Hematopoietic multipotent progenitor cell treated with erythropoietin and hydrocortisone succinate and interleukin-3 and kit ligand, for 15 days (in vitro differentiated cells): ENCODE results near the gene PEAK1.

Source experiments
- DNase-seq: peaks from one replicate; pipeline ENCODE4 v3.0.0-alpha.2; 2015; ENCODE audit warnings: low spot score

The PEAK1 gene

GRCh38 chr15:77093436-77093835 is 326.5 kb downstream of the PEAK1 start:
- no peak for DNase-seq

DNA sequence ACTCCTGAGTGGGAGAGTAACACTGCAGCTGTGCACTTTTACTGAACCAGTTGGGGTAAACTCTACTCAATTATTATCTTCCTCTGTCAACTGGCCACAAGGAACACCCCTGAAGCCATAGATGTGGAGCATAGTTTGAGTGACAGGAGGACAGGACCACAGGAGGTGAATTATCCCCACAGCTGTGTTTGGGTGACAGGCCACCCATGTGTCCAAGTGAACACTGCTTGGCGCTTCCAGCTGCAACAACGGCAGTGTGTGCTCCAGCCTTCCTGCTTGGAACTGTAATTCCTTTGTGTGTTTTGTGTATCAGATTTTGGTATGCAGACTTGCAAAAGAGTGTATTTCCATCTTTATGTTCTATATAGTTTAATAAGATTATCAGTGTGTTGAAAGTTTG is 328.8 kb downstream of the PEAK1 start:
- DNase-seq = no peak

DNA sequence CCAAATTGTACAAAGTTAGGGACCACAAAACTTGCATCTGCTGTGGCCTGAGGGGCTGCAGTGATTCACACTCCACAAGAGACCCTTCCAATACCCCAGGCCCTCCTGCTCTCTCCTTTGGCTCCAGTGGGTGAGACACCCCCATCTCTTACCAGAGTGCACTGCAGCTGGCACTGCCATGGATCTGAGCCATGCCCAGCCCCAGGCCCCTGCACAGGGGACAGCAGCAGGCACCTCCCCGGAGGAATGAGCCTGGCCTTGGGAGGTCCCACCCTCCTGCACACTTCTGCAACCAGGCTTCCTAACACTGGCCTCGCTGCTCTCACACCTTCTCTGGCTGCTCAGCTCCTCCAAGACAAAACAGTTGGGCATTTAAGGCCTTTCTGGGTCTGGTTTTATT is 332.7 kb downstream of the PEAK1 start:
- DNase-seq = no peak

- DNase-seq = no peak
These were observed 334.6 kb downstream of the PEAK1 start for GRCh38 chr15:77085297-77085696.

- no peak for DNase-seq
These were observed 335.5 kb downstream of the PEAK1 start for GRCh38 chr15:77084436-77084835.

GRCh38 chr15:77083381-77084160 is 336.3 kb downstream of the PEAK1 start:
- DNase-seq = no peak

- no peak for DNase-seq
These were observed 337.9 kb downstream of the PEAK1 start for GRCh38 chr15:77081971-77082370.

- no peak for DNase-seq
These were observed 343.5 kb downstream of the PEAK1 start for GRCh38 chr15:77076323-77076915.

DNA sequence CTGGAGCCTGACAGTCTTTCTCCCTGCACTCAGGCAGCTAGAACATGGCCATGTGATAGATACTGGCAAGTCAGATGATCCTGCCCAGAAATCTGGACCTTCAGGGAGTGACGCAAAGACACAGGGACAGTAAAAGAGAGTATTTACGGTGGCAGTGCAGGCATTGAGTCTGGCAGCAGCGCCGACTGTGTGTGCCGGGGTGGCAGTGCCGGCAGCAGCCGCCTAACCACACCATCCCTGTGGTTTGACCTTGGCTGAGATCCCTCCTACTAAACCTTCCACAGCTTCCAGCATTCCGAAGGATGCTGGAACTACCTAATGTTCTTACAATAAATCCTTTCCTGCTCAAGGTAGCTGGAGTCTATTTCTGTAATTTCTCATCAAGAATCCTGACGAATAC is 344.4 kb downstream of the PEAK1 start:
- DNase-seq = no peak

DNA sequence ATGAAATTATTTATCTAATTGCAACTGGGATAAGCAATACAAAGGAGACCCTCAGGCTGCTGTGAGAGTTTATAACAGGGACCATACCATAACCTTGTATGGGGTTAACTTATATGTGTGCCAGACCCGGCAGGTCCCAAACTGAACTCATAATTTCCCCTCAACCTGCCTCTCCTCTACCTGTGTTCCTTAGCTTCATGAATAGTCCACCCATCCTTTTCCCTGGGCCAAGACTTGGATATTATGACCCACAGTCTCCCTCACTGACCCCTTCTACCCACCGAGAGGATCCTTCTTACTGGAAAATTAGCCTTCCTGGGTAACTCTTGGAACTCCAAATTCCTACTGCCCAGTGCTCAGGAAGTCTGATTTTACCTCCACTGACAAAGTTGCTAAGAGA is 345.6 kb downstream of the PEAK1 start:
- DNase-seq = no peak

GRCh38 chr15:77071305-77072223 is 348.3 kb downstream of the PEAK1 start:
- no peak for DNase-seq

GRCh38 chr15:77070495-77071304 is 349.2 kb downstream of the PEAK1 start, which contains the start of gene TSPAN3:
Gene TSPAN3, minus strand, starts transcription at chr15:77071109. Its CDS starts 155 bp downstream, at chr15:77070954.
- DNase-seq = peak; percentile 90

- no peak for DNase-seq
These were observed 349.8 kb downstream of the PEAK1 start for GRCh38 chr15:77070180-77070494.

DNA sequence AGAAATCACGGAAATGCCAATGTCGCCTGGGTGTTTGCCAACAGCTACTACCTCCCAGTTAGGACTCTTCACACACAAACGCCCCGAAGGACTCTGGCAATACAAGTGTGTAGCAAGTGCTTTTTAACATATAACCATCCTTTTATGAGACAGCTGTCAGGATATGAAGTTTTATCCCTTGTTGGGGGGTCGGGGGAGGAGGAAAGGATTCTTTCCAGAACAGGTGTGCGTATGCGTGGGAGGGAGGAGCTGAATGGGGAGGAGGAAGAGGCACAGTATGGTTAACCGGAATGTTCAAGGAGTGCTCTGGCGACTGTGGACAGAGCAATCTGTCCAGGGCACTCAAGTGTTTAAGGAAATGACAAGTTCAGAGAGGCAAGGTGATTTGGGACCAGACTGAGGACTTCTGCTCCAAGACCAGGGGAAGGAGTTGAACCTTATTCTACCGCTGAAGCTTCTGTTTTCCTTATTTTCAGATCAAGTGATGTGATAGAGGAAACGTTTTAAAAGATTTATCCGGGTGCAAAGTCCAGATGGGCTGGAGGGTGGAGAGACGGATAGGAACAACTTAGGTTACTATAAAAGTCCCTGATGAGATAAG is 350.3 kb downstream of the PEAK1 start:
- DNase-seq = no peak

GRCh38 chr15:77068633-77069032 is 351.3 kb downstream of the PEAK1 start:
- no peak for DNase-seq

- peak; percentile 7 for DNase-seq
These were observed 352.1 kb downstream of the PEAK1 start for GRCh38 chr15:77067691-77068367.

DNA sequence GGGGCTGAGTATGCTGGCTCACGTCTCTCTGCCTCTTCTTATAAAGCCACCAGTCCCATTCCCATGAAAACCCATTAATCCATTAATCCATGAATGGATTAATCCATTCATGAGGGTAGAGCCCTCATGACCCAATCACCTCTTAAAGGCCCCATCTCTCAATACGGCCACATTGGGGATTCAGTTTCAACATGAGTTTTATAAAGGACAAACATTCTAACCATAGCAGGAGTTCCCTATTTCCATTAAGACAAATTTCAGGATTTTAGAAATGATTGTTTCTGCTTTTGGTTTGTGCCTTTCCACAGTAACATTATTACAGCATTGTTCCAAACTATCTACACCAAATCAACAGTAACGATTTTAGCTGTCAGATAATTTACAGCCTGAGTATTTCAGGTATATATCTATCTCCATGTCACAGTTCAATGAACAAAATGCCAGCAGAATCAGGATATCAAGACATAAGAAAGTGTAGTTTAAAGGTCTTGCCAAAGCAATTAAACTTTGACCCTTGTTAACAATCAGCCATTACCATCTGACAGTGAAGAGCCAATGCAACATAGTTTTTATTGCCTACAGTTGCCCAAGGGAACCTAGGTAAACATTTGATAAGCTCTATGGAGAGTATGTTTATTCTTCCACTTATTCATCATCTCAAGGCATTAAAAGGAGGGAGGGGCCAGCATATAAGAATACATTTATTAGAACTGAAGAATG is 352.8 kb downstream of the PEAK1 start:
- no peak for DNase-seq

DNA sequence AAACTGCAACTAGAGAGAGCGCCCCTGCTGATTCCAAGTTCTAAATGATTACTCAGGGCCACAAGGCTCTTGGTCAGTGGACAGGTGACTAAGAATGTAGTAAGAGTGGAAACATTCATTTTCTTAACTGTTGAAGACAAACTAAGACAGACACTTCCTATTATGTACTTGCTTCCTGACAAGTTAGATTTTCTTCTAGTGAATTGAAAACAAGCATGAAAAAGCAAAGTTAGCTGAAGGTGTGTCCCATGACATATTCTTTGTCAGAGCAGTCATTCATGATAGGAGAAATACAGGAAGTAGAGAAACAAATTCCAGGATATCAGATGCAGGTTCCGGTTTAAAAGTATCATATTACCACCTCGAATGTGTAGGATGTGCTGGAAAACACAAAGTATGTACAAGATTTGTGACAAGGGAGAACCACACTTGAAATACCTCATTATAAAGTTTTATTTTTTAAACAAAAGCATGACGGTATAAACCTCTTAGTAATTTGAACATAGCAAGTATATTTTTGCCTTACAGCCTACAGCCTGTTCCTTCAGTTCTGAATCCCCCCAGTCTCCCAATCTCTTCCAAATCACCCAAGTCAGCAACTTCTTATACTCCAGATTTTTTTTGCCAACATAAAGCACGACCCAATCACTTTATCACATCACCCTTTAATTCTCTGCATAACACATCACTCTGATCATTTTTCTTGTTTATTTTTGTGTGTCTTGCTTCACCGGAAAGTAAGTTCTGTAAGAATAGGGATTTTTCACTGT is 355.2 kb downstream of the PEAK1 start:
- DNase-seq = no peak

- no peak for DNase-seq
These were observed 355.8 kb downstream of the PEAK1 start for GRCh38 chr15:77064063-77064462.

DNA sequence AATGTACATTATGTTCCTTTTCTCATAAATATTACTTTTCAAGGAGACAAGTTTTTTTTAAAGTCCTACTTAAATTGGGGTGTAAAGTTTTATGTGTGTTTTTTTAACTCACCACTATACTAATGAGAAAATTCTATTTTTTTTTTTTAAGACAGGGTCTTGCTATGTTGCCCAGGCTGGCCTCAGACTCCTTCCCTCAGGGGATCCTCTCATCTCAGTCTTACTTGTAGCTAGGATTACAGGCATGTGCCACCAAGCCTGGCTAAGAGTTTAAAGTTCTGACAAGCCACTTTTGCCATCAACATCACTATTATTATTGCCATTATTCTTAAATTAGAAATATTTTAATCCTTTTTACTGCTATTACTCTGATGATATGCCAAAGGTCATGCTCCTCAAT is 356.7 kb downstream of the PEAK1 start:
- DNase-seq = no peak
